Epithelial cell of esophagus (primary cell): Measurements from ENCODE around the gene CDKN2AIPNL.

Experiments used
- DNase-seq: peaks from one replicate; pipeline ENCODE4 v3.0.0; 2010; ENCODE audit warnings: low read depth
- H3K4me3 ChIP-seq: 2 replicates; pipeline ENCODE4 v1.5.1; 2011; ENCODE audit warnings: mild to moderate bottlenecking, low read length, control low read depth
- TF ChIP-seq, protein P1 (sequence below): IDR thresholded peaks from 2 replicates; pipeline ENCODE4 v1.5.1; 2011; ENCODE audit warnings: low read depth, mild to moderate bottlenecking, low read length, control low read depth, inconsistent platforms; ENCODE audit not compliant: insufficient read depth; ENCODE audit errors: missing control alignments

CDKN2AIPNL gene

DNA sequence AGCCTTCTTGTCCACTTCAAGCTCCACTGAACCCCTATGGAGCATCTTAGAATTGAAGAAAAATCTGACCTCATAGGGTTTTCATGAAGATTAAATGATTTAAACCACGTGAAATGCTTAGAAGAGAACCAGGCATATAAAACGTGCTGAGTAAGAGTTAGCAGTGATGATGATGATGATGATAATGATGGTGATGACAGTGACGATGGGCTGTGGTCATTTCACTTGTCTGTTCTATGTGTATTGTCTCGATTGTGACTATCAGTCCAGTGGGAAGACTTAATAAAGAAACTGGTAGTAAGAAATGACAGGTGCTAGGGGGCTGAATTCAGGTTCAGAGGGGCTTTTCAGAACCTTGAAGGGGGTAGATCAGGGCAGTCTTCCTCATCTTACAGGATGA lies 45.1 kb upstream of the CDKN2AIPNL start:
- TF ChIP-seq, protein P1, sequence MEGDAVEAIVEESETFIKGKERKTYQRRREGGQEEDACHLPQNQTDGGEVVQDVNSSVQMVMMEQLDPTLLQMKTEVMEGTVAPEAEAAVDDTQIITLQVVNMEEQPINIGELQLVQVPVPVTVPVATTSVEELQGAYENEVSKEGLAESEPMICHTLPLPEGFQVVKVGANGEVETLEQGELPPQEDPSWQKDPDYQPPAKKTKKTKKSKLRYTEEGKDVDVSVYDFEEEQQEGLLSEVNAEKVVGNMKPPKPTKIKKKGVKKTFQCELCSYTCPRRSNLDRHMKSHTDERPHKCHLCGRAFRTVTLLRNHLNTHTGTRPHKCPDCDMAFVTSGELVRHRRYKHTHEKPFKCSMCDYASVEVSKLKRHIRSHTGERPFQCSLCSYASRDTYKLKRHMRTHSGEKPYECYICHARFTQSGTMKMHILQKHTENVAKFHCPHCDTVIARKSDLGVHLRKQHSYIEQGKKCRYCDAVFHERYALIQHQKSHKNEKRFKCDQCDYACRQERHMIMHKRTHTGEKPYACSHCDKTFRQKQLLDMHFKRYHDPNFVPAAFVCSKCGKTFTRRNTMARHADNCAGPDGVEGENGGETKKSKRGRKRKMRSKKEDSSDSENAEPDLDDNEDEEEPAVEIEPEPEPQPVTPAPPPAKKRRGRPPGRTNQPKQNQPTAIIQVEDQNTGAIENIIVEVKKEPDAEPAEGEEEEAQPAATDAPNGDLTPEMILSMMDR = no peak
- no peak overlapping the region for H3K4me3 ChIP-seq
- no peak for DNase-seq

DNA sequence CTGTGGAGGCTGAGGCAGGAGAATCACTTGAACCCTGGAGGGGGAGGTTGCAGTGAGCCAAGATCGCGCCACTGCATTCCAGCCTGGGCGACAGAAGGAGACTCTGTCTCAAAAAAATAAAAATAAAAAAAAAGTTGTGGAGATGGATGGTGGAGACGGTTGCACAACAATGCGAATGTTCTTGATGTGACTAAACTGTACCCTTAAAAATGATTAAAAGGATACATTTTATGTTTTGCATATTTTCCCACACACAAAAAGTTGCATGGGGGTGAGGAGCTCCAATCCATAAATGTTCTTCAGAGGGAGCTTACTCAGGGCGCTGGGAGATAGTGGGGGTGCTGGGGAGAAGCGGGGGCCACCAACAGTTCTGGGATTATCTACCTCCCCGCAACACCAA lies 43.8 kb upstream of the CDKN2AIPNL start:
- no peak for DNase-seq
- H3K4me3 ChIP-seq = no peak overlapping the region

DNA sequence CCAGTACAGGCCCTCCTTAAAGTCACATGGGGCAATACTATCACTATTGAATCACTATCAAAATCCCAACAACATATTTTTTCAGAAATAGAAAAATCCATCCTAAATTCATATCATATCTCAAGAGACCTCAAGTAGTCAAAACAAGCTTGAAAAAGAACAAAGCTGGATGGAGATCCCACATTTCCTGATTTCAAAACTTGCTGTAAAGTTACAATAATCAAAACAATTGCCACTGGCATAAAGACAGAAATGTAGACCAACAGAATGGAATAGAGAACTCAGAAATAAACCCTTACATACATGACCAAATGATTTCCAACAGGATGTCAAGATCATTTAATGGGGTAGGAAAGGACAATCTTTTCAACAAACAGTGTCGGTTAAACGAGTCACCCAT lies 41.3 kb upstream of the CDKN2AIPNL start:
- DNase-seq = no peak
- TF ChIP-seq, protein P1 = no peak
- H3K4me3 ChIP-seq = no peak overlapping the region

More for the DNA sequence above, 43.8 kb upstream of the CDKN2AIPNL start:
- TF ChIP-seq, protein P1 = no peak

DNA sequence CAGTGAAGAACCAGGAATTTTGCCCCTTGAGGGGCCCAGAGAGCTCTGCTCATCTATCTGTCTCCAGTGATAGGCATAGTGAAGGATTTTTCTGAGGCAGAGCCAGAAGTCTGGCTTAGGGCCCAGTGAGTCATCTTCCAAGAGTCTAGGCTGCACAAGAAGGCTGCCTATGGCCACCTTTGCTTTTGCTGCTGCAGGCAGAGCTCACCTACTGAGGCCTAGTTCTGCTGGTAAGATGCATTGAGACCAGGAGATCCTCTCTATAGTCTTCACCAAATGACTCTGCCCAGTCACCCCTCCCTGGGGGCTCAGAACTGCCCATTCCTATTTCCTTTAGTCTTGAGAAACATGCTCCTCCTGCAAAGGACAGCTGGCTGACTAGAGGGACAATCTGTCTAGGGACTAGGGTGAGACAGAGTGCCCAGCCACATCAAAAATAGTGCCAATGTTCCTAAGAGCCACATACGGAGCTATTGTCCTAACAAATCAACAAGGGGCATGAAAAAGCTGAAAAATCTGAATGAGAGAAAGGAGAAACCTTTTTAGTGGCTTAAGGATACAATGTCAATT lies 40.3 kb upstream of the CDKN2AIPNL start:
- peak; percentile 86 for DNase-seq
- no peak overlapping the region for H3K4me3 ChIP-seq
- TF ChIP-seq, protein P1 = no peak

DNA sequence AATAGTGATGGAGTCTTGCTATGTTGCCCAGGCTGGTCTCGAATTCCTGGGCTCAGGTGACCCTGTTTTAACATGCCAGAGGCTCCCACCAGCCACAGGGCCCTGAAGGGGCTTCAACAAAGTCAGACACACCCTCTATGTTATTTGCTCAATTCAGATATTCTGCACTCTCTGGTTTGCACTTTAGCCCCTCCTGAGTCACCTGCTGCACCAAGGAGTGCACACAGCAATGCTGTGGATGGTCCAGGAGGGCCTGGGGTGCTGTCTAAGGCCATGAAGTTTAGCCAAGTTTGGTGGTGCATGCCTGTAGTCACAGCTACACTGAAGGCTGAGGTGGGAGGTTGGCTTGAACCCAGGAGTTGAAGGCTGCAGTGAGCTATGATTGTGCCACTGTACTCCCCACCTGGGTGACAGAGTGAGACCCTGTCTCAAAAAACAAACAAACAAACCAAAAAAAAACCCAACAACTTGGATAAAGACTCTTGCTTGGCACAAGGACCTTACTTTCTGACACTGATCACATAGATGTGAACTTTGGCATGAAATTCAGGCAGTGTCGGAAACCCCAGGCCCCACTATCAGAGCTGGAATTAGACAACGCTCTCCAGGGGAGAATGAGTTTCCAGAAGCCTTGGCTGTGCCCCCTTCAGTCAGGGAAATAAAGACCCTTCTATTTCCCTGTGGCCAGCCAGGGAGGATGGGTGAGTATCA lies 39.7 kb upstream of the CDKN2AIPNL start:
- TF ChIP-seq, protein P1 = no peak
- no peak for DNase-seq
- H3K4me3 ChIP-seq = no peak overlapping the region

DNA sequence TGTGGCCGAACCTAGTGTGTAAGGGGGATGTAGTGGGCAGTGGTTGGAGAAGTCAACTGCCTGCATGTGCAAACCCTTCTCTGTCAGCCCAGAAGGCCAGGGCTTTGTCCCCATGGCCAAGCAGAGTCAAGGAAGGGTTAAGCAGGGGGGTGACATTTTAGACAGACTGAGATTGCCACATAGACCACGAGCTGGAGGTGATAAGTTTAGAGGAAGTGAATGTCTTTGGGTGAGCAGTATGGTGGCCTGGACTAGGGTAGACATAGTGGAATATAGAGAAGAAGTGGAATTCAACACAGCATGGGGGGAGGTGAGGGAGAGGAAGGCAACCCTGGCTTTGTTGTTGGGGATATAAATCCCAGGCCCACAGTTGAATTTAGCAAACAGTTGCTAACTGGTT lies 38.7 kb upstream of the CDKN2AIPNL start:
- no peak for DNase-seq
- no peak overlapping the region for H3K4me3 ChIP-seq
- TF ChIP-seq, protein P1 = no peak

DNA sequence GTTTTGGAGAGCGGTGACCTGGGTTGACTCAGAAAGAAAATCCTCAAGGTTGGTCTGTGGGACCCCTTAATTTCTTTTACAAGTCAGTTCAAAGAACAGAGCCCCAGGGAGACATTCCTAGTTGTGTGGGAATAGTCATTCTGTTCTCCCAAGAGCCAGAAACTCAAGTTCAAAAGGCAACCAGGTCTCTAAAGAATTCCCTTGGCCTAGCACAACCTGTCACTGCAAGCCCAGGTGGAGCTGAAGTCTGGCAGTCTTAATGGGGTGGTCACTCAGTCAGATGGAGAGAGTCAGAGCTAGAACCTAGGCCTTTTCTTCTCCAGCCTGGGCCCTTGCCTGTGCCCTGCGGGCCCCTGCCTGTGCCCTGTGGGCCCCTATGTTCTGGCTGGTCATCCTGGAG lies 37.5 kb upstream of the CDKN2AIPNL start:
- H3K4me3 ChIP-seq = no peak overlapping the region
- TF ChIP-seq, protein P1 = no peak
- peak; percentile 41 for DNase-seq
